ENCODE results near the gene CTNND2.

CTNND2 gene

GRCh38 chr5:11770310-11770709 is 133.9 kb downstream of the CTNND2 start:
- Histone ChIP-seq H3K27ac (ENCODE audit: extremely low read depth, low read depth, low read length) (no peak overlapping the region), H3K36me3 (ENCODE audit: control insufficient read depth in 2 of 2, insufficient read depth in 1 of 2, low read length in 2 of 2) (no peaks in the 10 kb centered on the region), H3K9me3 (ENCODE audit: control insufficient read depth, insufficient read depth, low read depth, low read length) (no peaks in the 10 kb centered on the region), H3K4me3 (ENCODE audit: low read depth, low read length) (no peak overlapping the region), H3K4me1 (ENCODE audit: control insufficient read depth, insufficient read depth, low read length) (no peaks in the 10 kb centered on the region)
- CTCF ChIA-PET: no interaction called here
- no peak for TF ChIP-seq ZNF561 (tag by site-specific recombination; IDR thresholded peaks at IDR 0.05; ENCODE audit: borderline replicate concordance)
- TF ChIP-seq ZFP37 (tag by site-specific recombination; IDR thresholded peaks at IDR 0.05): no peak
- TF ChIP-seq ZNF280C (tag by site-specific recombination; IDR thresholded peaks at IDR 0.05): no peak
- TF ChIP-seq, protein P1, sequence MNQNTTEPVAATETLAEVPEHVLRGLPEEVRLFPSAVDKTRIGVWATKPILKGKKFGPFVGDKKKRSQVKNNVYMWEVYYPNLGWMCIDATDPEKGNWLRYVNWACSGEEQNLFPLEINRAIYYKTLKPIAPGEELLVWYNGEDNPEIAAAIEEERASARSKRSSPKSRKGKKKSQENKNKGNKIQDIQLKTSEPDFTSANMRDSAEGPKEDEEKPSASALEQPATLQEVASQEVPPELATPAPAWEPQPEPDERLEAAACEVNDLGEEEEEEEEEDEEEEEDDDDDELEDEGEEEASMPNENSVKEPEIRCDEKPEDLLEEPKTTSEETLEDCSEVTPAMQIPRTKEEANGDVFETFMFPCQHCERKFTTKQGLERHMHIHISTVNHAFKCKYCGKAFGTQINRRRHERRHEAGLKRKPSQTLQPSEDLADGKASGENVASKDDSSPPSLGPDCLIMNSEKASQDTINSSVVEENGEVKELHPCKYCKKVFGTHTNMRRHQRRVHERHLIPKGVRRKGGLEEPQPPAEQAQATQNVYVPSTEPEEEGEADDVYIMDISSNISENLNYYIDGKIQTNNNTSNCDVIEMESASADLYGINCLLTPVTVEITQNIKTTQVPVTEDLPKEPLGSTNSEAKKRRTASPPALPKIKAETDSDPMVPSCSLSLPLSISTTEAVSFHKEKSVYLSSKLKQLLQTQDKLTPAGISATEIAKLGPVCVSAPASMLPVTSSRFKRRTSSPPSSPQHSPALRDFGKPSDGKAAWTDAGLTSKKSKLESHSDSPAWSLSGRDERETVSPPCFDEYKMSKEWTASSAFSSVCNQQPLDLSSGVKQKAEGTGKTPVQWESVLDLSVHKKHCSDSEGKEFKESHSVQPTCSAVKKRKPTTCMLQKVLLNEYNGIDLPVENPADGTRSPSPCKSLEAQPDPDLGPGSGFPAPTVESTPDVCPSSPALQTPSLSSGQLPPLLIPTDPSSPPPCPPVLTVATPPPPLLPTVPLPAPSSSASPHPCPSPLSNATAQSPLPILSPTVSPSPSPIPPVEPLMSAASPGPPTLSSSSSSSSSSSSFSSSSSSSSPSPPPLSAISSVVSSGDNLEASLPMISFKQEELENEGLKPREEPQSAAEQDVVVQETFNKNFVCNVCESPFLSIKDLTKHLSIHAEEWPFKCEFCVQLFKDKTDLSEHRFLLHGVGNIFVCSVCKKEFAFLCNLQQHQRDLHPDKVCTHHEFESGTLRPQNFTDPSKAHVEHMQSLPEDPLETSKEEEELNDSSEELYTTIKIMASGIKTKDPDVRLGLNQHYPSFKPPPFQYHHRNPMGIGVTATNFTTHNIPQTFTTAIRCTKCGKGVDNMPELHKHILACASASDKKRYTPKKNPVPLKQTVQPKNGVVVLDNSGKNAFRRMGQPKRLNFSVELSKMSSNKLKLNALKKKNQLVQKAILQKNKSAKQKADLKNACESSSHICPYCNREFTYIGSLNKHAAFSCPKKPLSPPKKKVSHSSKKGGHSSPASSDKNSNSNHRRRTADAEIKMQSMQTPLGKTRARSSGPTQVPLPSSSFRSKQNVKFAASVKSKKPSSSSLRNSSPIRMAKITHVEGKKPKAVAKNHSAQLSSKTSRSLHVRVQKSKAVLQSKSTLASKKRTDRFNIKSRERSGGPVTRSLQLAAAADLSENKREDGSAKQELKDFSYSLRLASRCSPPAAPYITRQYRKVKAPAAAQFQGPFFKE (tag by site-specific recombination; IDR thresholded peaks at IDR 0.05; ENCODE audit: borderline replicate concordance): no peak
- no peak for TF ChIP-seq ZNF239 (tag by site-specific recombination; IDR thresholded peaks at IDR 0.05)
- no peak for TF ChIP-seq ZXDB (tag by site-specific recombination; IDR thresholded peaks at IDR 0.05)
- TF ChIP-seq SETDB1 (IDR thresholded peaks at IDR 0.05; ENCODE audit: insufficient read length, low read length): no peak
- no peak for TF ChIP-seq ZNF335 (tag by site-specific recombination; conservative IDR thresholded peaks at IDR 0.05)
- no peak for TF ChIP-seq ZNF473 (tag by site-specific recombination; IDR thresholded peaks at IDR 0.05)
- no peak for TF ChIP-seq ZIC2 (tag by site-specific recombination; IDR thresholded peaks at IDR 0.05)
- no peak for TF ChIP-seq ZSCAN4 (tag by site-specific recombination; IDR thresholded peaks at IDR 0.05)
- TF ChIP-seq ZNF148 (tag by site-specific recombination; IDR thresholded peaks at IDR 0.05; ENCODE audit: borderline replicate concordance): no peak
- no peak for TF ChIP-seq ZNF449 (tag by site-specific recombination; IDR thresholded peaks at IDR 0.05)
- TF ChIP-seq ZBTB48 (tag by site-specific recombination; IDR thresholded peaks at IDR 0.05): no peak
- no peak for TF ChIP-seq ZNF704 (tag by site-specific recombination; IDR thresholded peaks at IDR 0.05)
- no peak for TF ChIP-seq YY1 (tag by site-specific recombination; IDR thresholded peaks at IDR 0.05)
- no peak for TF ChIP-seq ZBTB1 (tag by site-specific recombination; IDR thresholded peaks at IDR 0.05)
- TF ChIP-seq ZNF341 (tag by site-specific recombination; IDR thresholded peaks at IDR 0.05; ENCODE audit: low read depth): no peak
- POLR2A ChIA-PET: no interaction called here
